HG02938 (cell line): ENCODE measurements around the gene UHRF1.
"Not testable (repeated sequence)": the region's sequence is repeated elsewhere in the genome, so short reads cannot be mapped to it uniquely, and the experiment has no call there.

Source experiments
- ATAC-seq: cut with Tn5 transposase; IDR thresholded peaks from one replicate; pipeline ENCODE4 v1.9.1; 2021; ENCODE audit warnings: mild to moderate bottlenecking, moderate library complexity; ENCODE audit not compliant: unreplicated experiment

The UHRF1 gene

DNA sequence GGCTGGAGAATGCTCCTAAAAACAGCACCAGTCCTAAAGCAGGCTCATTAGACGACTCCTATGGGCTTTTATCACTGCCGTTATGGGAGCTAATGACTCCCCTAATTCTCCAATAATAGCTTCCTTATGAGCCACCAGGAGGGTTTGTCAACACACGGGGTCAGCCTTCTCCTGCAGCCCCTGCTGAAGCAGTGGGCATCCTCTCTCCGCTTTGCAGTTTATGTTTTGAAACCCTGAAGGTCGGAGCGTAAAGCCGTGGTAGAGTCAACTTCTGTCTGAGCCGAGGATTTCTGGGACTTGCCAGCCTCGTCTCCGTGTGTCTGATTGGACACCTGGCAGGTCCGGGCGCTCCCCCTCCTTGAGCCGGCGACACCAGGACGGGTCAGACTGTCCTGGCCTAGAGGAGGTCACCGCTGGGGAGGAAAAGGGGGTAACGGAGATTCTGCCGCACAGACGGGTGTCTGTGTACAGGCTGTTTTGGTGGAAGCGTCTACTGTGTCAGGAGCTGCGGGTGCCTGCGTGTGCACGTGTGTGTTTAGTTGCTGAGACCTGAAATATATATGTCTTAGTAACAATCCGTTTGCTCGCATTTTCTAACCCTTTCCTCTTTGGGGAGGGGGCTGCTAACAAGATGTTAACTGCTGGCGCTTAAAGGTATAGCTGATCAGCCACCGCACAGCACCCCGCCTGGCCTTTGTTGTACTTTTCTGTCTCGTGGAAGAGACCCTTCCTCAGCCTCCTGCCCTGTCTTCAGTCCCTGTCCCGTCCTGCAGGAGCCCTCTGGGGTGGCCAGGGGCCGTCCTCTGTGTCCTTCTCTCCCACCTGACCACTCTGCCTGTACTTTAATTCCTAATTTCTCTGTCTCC is 61.5 kb downstream of the UHRF1 start:
- ATAC-seq = no peak

- no peak for ATAC-seq
Observed at GRCh38 chr19:4971424-4971793, 62.1 kb downstream of the UHRF1 start.

- no peak for ATAC-seq
Observed at GRCh38 chr19:4971816-4972495, 62.7 kb downstream of the UHRF1 start.

DNA sequence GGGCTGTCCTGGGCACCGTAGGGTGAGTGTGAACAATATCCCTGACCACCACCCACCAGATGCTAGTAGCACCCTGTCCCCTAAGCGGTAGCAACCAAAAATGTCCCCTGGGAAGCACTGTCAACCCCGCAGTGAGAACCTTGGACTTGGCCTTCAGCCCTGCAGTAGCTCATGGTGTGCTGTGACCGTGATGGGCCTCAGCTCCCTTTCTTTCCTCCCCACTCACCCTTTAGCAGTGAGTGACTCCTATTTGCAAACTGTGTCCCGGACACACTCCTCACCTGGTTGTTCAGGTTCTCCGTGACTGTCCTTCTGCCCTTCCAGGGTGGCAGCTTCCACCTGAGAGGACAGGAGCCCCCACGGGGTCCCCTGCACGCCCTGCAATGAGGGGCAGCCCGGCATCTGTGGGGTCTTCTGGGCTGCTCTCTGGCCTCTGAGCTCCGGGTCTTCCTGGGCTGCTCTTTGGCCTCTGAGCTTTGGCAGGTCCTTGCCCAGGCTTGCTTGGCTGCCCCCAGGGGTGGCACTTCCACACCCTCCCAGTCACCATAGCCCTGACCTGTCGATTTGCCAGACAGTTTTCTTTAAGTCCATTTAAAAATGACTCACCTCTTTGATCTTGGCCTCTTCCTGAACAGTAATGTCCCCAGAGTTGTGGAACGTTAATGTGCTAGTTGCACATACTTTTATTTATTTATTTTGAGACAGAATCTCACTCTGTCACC is 63.4 kb downstream of the UHRF1 start:
- no peak for ATAC-seq

- no peak for ATAC-seq
Observed at GRCh38 chr19:4974880-4975469, 65.7 kb downstream of the UHRF1 start.

DNA sequence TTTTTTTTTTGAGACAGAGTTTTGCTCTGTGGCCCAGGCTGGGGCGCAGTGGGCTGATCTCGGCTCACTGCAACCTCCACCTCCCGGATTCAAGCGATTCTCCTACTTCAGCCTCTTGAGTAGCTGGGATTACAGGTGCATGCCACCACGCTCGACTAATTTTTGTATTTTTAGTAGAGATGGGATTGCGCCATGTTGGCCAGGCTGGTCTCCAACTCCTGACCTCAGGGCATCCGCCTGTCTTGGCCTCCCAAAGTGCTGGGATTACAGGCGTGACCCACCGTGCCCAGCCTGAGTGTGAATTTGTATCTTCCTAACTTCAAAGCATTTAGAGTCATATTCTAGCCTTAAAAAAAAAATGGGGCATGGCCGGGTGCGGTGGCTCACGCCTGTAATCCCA is 66.3 kb downstream of the UHRF1 start:
- ATAC-seq = not testable (repeated sequence)

- ATAC-seq = no peak
Observed at GRCh38 chr19:4976401-4977298, 67.3 kb downstream of the UHRF1 start.

GRCh38 chr19:4977299-4978174 is 68.2 kb downstream of the UHRF1 start:
- ATAC-seq = no peak

GRCh38 chr19:4979211-4979807 is 70.0 kb downstream of the UHRF1 start:
- ATAC-seq = no peak

DNA sequence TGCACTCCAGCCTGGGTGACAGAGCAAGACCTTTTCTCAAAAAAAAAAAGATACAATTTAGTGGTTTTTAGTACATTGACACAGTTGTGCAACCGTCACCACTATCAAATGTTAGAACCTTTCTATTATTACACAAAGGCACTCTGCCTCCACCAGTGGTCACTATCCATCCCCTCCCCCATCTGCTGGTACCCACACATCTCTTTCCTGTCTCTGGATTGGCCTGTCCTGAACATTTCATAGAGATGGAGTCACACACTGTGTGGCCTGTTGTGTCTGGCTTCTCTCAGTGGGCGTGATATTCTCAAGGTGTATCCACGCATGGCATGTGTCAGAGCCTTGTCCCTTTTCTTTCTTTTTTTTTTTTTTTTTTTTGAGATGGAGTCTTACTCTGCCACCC is 70.8 kb downstream of the UHRF1 start:
- ATAC-seq = no peak

- no peak for ATAC-seq
Observed at GRCh38 chr19:4980838-4981680, 71.8 kb downstream of the UHRF1 start.

- ATAC-seq = no peak
Observed at GRCh38 chr19:4981681-4981958, 72.3 kb downstream of the UHRF1 start.

DNA sequence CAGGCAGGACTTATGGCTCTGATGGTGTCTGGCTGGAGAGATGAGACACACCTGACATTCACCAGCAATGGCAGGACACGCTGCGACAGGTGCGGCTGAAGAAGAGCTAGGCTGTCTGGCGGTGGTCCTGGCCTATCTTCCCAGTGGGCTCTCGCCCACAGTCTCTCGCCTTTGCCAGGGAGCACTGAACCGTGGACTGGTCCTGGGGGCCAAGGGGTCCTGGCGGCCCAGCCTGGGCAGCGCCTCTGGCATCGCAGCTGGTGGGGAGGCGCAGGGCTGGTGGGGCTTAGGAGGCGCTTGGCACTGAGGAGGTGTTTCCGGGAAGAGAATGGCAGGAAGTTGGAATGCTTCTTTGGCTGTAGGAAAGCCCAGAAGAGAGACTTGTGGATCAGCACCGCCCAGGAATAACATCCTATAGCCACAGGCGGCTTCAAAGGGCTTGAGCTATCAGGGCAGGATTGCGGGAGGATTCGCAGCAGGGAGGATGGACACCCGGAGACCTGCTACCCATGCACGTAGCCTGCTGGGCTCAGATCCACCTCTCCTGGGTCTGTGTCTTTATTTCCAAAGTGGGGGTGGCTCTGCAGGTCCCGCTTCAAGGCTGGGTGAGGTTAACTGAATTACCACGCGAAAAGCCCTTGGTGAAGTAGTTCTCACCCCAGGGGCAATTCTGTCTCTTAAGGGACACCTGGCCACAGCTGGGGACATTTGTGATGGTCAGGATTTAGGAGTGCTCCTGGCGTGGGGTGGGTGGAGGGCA is 74.2 kb downstream of the UHRF1 start:
- ATAC-seq = no peak

DNA sequence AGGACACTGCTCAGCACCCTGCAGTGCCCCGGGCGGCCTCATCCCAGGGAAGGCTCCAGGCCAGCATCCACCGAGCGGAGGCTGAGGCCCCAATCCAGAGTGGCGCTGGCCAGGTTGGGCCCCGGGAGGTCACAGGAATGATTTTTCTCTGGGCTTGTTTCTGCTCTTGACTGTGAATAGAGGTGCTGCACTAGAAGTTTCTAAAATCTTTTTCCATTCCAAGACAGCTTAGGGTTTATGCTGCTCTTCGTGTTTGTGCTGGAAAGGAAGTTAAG is 74.7 kb downstream of the UHRF1 start:
- ATAC-seq = no peak

GRCh38 chr19:4984438-4984990 is 75.2 kb downstream of the UHRF1 start:
- ATAC-seq = no peak

DNA sequence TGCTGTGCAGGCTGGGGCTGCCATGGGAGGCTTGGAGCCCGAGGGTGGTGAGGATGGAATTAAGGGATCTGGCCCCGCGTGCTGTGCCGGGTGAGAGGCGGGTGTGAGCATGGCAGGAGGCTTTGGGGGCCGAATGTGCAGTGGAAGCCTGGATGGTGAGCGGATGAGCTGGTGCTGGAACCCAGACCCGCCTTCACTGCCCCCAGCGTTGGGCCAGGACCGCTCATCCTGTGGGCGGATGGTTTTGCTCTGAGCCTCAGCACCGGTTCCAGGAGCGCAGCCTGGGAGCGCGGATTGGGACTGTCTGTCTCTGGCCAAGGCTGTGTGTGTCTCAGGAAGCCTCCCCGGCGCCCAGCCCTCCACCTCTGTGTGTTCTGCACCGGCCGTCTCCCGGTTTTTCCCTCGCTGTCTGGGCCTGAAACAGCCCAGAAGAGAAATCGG is 76.3 kb downstream of the UHRF1 start:
- ATAC-seq = no peak

DNA sequence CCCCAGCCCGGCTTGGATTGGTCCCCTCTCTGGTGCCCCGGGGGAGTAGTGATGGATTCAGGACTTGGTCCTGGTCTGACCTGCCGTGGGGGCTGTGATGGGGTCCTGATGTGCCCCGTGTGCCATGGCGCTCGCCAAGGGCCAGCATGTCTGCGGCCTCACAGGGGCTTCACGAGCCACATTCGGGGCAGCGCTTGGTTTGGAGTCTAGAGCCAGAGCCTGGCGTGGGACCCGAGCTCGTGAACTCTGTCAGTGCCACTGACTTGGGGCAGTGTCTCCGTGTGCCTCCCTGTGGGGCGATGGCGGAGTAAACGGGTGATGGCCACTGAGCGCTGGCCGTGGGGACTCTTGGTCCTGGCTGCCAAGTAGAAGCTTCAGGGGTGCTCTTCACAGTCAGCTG is 76.8 kb downstream of the UHRF1 start:
- no peak for ATAC-seq
